Medulla oblongata (tissue), 1 donor: ENCODE data around the gene CGRRF1.

Experiments
- DNase-seq: peaks from one replicate; pipeline ENCODE4 v3.0.0-alpha.2; 2015; ENCODE audit errors: extremely low spot score

Gene CGRRF1

GRCh38 chr14:54547583-54547982, 37.9 kb downstream of the CGRRF1 start:
- DNase-seq = no peak

GRCh38 chr14:54548491-54548890, 38.8 kb downstream of the CGRRF1 start:
- DNase-seq = no peak

DNA sequence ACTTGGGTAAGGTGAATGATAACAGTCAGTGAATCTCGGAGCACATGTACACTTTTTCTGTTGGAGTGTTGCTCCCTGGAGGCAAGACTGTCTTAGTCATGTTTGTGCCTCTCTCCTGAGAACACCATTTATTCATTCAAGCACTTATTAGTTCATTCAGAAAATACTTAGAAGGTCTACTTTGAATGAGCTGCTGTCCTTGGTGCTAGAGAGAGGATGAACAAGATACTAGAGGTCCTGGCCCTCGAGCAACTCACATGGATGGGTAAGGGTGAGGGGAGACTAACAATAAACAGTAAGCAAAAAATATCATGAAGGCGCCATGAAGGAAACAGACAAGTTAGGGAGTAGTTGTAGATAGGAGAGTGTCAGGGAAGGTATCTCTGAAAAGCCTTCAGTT, 40.2 kb downstream of the CGRRF1 start:
- no peak for DNase-seq

DNA sequence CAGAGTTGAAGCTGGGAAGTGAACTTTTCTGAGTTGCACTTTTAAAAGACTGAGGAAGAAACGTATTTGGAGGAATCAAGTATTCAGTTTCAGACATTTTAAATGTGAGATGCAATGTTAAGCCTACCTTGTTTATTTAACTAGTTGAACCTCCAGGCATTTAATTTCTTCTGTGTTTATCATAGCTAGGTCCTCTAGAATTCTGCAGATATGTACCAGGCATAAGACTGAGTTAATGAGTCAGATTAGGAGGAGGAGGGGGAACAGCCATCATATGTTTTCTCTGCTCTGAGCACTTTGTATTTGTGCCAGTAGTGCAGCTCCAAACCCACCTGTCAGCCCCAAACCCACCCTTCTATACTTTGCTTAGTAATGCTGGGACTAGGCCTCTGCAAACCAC, 40.8 kb downstream of the CGRRF1 start:
- no peak for DNase-seq

GRCh38 chr14:54554401-54554800, 44.7 kb downstream of the CGRRF1 start:
- no peak for DNase-seq

DNA sequence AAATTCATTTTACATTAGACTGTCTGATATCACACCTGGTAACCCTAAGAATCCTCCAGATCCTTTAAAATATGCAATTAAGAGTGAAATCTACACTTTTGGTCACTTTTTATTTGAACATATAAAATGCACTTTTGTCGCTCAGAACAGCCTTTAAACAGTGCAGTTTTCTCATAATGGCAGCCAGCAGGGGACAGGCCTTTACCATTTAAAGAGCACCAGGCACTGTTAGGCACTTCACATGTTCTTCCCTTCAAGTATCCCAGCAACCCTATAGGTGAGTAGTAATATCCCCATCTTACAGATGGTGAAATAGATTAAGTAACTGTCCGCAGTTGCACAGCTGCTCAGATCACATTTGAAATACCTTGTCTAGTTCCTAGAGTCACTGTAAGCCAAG, 45.9 kb downstream of the CGRRF1 start:
- DNase-seq = no peak

GRCh38 chr14:54556535-54556934, 46.8 kb downstream of the CGRRF1 start:
- DNase-seq = no peak

DNA sequence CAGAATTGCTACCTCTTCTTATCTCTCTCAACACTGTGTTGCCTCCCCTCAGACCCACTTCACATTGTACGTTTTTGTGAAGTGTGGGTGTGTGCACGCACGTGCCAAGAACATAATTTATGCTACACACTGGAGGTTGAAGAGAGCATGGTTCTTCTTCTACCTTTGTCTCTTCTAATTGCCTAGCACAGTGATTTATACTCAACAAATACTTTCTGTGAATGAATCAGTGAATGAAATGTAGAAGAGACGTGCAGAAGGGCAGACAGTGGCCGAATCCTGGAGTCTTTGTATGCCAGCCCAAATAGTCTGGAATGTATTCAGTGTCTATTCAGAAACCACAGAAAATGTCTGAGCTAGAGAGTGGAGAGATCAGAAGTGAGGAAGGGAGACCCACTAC, 52.6 kb downstream of the CGRRF1 start:
- DNase-seq = no peak

DNA sequence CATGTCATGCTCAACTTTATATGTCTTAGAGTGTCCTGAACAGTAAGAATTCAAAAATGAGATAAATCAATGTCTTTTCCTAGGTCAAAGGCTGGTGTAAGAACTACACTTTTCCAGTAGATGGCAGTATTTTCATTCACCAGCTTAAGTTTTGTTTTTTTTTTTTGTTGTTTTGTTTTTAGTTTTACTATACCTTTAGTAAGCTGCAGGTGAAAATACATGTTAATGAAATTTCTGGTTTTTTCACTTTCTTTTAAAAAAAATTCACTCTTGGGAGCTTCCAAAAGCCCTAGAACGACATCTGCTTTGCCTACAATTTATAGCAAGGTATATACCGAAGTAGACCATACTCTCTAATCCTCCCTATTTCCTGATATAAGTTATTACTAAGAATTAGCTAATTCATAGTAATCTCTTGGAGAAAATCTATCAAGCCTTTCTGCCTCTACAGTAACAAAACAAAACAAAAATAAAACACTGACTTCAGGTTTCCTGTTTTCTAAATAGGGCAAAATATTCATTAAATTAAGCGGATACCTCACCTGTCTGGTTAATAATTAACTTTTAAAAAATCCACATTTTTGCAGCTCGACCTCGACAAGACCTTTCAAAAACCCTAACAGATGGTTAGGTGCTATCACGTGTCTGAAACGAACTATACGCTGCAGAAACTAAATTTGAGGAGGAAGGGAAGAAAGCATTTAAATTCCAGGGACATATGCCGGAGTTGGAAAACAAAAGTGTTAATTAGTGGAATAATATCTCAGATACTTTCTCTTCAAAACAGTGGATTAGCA, 54.6 kb downstream of the CGRRF1 start:
- peak; percentile 66 for DNase-seq

DNA sequence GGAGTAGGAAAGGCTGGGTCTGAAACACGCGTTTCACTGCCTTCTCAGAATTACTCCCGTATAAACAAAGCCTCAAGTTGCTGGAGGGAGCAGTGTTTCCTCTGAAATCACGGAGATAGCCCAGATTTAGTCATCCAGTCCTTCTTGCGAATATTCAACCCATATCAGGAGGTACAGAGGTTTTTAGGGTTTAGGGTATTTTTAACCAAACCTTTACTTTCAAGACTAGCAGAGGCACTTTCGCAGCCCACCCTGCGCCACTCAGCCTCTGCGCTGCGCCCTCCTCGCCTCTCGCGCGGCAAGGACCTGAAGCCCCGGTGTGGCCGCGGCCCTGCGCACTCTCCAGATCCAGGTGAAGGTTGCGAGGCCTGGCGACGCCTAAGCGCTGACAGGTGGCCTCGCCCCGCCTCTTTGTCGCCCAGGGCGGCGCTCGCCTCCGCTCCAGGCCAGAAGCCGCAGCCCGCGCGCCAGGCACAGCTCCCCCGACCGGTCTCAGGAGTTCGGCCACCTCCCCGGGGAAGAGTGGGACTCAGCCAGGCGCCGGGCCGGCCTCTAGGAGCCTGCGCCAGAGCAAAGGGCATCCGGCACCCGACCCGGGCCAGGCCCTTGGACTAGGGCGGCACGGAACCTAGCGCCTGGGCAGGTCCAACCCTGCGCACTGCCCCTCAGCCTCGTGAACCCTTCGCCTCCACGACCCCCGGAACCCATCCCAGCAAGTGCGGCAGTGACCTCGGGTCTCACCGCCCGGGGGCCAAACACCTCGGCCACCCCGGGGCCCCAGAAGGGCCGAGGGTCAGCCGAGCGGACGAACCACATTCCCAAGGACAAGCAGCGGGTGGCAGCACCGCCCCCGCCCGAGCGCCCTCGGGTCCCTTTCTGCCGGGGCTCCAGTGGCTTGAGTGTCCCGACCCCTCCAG, 55.4 kb downstream of the CGRRF1 start:
- peak; percentile 72 for DNase-seq

DNA sequence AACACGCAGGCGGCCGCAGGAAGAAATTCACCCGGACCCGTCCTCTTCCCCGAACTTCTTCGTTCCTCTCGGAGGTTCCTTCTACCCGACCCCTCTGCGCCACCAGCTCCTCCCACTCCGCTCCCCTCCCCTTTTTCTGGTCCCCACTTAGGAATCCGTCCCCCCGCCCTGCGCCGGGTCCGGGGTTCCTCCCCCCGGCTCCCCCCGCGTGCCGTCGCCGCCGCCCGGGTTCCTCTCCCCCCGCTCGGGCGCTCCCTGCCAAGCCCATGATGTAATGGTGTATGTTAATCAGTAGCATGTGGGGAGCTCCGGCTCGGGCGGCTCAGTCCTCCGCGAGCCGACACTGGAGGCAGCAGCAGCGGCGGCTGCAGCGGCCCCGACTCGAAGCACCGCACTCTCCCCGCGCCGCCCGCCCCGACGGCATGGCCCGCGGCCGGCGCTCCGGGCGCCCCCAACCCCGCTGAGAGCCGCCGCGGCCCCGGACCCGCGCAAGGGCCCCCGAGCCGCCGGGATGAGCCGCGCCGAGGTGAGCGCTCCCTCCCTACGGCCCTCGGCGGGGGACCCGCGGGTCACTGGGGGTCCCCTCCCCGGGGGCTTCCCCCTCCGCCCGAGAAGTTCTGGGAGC, 56.2 kb downstream of the CGRRF1 start:
- peak; percentile 95 for DNase-seq

DNA sequence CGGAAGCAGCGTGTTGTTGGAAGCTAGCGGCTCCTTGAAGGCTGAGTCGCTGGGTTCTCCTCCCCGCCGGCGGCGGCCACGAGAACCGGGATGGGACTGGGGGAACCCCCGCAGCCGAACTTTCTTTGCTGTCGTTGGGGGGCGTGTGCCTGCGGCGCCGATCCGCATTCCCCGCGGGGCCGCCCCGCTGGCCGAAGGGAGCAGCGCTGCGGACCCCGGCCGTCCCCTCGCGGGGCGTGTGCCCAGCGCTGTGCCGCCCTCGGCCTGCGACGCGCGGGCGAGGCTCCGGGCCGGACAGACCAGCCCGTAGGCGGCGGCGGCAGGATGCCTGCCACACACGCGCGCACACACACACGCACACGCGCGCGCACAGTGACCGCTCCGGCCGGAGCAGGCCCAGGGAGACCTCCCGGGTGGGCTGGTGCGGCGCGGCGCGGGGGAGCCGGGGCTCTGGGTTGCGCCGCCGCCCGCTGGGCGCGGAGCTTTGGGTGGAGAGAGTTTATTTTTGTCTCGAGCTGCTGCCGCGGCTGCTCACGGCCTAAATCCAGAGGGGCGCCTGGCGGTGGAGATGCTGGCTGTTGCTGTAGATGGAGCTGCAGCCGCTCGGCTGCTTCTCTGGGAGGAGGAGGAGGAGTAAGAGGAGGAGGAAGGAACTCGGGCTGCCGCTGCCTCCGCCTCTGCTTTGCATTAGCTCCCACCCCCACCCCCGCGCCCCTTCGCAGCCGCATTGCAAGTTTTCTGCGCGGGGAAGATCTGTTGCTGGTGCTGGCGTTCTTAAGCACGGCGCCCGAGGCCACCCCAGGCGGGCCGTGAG, 56.9 kb downstream of the CGRRF1 start, which contains the start of gene SAMD4A:
Gene SAMD4A (plus strand): TSS at position 719 of the 814 bp plus-strand sequence. CDS start 789 bp downstream, outside the sequence.
- peak; percentile 82 for DNase-seq

- peak; percentile 46 for DNase-seq
These were observed 57.5 kb downstream of the CGRRF1 start for GRCh38 chr14:54567224-54567638.

DNA sequence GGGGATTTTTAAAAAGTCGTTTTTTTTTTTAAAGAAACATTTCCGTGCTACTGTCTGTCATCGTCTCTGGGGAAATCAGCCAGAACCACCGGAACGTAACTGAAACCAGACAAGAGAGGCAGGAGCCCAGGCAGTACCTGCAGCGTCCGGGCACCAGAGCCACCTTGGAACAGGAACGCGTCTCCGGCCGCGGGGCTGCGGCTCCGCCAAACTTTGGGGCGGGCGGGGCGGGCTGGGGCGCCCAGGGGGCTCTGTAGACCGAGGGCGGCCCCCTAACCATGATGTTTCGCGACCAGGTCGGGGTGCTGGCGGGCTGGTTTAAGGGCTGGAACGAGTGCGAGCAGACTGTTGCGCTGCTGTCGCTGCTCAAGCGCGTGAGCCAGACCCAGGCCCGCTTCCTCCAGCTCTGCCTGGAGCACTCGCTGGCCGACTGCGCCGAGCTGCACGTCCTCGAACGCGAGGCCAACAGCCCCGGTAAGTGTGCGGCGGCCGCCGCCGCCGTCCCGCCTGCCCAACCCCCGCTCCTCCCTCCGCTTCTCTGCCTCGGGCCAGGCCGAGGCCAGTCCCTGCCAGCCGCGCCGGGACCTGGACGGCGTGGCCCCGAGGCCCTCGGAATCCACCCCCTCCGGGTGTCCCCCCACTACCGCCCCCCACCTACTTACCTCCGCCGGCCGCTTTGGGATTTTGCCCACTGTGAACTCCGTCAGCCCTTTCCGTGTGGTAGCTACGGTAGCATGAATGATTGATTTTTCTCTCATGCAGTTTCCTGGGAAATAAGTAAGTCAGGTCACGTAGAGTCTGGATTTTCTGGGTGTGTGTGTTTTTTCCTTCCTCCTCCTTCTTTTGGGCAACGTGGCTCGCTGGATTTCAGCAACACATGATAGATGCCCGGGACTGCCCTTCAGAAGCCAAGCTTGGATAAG, 58.2 kb downstream of the CGRRF1 start:
- peak; percentile 52 for DNase-seq

- DNase-seq = peak; percentile 41
These were observed 59.3 kb downstream of the CGRRF1 start for GRCh38 chr14:54568821-54569595.

DNA sequence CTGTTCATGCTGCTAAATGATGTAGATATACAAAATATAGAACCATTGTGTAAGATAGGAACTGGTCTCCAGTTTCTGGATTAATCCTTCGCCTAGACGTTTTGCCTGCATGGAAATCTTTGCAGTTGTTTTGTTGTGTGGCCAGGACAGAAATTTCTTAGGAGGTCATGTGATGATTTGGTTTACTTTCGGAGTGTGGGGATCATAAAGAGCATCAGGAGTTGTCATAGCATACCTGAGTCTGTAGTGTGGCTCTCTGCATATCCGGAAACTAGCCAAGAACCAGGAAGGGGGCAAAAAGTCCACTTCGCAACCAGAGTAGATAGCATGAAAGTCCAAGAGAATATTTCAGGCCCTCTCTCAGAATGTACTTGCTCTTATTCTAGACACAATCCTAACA, 60.3 kb downstream of the CGRRF1 start:
- no peak for DNase-seq

GRCh38 chr14:54570631-54571415, 61.1 kb downstream of the CGRRF1 start:
- no peak for DNase-seq

- DNase-seq = no peak
These were observed 62.6 kb downstream of the CGRRF1 start for GRCh38 chr14:54572316-54572715.

DNA sequence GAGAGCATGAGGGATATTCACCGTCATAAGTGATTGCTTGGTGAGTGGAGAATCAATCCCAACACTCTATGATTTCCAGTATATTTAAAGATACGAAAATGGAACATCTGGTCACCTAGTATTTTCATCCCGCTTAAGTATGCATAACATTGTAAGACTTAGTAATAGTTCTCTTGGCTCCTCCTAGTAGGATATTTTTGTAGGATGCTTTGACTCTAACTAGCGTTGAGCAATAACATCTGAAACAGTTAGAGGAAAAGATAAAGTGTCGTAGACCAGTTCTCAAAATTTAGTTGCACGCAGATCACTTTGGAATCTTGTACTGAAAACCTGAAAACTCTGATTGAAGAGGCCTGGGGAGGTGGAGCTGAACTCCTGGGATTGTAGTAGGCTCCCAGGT, 64.8 kb downstream of the CGRRF1 start:
- no peak for DNase-seq
